PFSK-1 (cell line): ENCODE measurements around the gene EXPH5.

Source experiments
- POLR2AphosphoS5 ChIP-seq: IDR thresholded peaks from 2 replicates; pipeline ENCODE4 v1.6.1; 2012; ENCODE audit warnings: low read depth, mild to moderate bottlenecking, control low read depth, low read length, moderate library complexity
- TAF1 ChIP-seq: IDR thresholded peaks from 2 replicates; pipeline ENCODE4 v1.6.1; 2012; ENCODE audit warnings: low read length, control low read depth, borderline replicate concordance; ENCODE audit not compliant: insufficient read depth
- TF ChIP-seq, protein P1 (sequence below), 2 experiments: IDR thresholded peaks; 2 replicates each; pipeline versions ENCODE4 v1.6.1 to v1.8.0; 2011 to 2012; ENCODE audit warnings: low read depth in 2 of 2, low read length in 2 of 2, control low read depth in 1 of 2, inconsistent platforms in 1 of 2, mild to moderate bottlenecking in 1 of 2, moderate library complexity in 1 of 2; ENCODE audit not compliant: insufficient read depth in 1 of 2

- no peak for TF ChIP-seq TAF1
- TF ChIP-seq, protein P1, sequence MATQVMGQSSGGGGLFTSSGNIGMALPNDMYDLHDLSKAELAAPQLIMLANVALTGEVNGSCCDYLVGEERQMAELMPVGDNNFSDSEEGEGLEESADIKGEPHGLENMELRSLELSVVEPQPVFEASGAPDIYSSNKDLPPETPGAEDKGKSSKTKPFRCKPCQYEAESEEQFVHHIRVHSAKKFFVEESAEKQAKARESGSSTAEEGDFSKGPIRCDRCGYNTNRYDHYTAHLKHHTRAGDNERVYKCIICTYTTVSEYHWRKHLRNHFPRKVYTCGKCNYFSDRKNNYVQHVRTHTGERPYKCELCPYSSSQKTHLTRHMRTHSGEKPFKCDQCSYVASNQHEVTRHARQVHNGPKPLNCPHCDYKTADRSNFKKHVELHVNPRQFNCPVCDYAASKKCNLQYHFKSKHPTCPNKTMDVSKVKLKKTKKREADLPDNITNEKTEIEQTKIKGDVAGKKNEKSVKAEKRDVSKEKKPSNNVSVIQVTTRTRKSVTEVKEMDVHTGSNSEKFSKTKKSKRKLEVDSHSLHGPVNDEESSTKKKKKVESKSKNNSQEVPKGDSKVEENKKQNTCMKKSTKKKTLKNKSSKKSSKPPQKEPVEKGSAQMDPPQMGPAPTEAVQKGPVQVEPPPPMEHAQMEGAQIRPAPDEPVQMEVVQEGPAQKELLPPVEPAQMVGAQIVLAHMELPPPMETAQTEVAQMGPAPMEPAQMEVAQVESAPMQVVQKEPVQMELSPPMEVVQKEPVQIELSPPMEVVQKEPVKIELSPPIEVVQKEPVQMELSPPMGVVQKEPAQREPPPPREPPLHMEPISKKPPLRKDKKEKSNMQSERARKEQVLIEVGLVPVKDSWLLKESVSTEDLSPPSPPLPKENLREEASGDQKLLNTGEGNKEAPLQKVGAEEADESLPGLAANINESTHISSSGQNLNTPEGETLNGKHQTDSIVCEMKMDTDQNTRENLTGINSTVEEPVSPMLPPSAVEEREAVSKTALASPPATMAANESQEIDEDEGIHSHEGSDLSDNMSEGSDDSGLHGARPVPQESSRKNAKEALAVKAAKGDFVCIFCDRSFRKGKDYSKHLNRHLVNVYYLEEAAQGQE (IDR thresholded peaks at IDR 0.05; ENCODE audit: insufficient read depth in 1 of 2, low read depth in 2 of 2, low read length in 2 of 2), result no peak
- TF ChIP-seq POLR2AphosphoS5, result no peak
Observed at GRCh38 chr11:108527382-108527781, 66.2 kb downstream of the EXPH5 start.
